ENCODE data around the gene CSF3R. TPM values are rescaled to one million over a fixed set of nuclear protein-coding genes. Genes with fewer than 3 reads are reported as not detected.
"Not testable (repeated sequence)": the region's sequence is repeated elsewhere in the genome, so short reads cannot be mapped to it uniquely, and the experiment has no call there.

CSF3R gene
- total RNA-seq, 2 experiments from 2014 or later, result not detected

- CTCF ChIA-PET, POLR2A ChIA-PET: not testable (repeated sequence)
Measured at GRCh38 chr1:36489258-36490051, 6.7 kb upstream of the CSF3R start.

DNA sequence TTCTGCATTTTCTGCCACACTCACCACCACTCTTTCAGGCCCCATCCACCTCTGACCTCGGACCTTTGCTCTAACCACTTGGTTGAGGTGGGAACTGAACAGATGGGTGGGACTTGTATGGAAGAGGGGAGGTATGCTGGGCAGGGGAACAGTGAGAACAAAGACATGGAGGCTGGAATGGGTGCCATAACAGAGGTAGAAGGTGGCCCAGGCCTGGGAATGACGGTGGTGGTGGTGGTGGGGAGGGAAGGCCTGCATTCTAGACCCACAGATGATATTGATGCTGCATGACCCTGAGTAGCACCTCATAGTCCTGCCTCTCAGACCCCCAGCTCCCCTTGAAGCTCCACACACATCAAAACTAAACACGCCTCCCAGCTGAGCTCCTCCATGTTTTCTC lies 5.2 kb upstream of the CSF3R start:
- POLR2A ChIA-PET, result no interaction called here
- CTCF ChIA-PET, result no interaction called here

- CTCF ChIA-PET, POLR2A ChIA-PET: not testable (repeated sequence)
Measured at GRCh38 chr1:36487336-36487725, 4.6 kb upstream of the CSF3R start.

DNA sequence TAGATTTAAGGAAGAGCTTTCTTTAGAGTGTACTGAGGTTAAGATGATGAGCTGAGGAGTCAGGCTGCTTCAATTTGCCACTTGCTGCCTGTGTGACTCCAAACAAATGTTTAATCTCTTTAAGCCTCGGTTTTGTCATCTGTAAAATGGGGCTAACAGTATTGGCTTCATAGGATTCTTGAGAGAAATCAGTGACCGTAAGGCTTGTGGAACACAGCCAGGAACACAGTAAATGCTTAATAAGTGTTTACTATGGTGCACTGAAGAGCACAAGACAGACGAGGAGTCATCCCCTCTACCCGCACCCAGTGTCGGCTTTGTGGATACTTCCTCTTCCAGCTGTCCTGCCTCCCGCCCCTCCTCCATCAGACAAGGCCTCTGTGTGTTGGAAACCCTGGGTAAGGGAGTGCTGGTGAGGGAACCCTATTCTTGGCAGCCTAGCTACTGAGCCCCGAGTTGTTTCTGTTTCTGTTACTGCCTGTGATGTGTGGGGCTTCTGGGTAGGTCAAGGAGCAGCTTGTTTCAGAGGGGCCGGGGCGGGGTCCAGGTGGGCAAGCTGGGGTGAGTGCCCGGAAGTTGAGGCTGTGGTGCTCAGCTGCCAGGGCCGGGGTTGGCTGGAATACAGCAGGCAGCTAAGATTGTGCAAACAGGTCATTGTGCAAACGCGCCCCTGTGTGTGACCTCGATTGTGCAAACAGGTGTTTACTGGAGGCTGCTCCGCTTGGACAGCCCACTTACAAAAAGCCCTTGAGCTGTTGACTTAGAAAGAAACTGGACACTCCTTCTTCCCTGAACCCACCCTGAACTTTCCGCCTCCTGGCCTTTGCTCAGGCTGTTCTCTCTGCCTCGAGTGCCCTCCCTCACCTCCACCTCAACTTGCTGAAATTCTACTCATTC lies 4.0 kb upstream of the CSF3R start:
- ChIA-PET POLR2A (no interaction called here), CTCF (no interaction called here)

GRCh38 chr1:36486093-36486438 lies 3.4 kb upstream of the CSF3R start:
- ChIA-PET CTCF (no interaction called here), POLR2A (no interaction called here)

DNA sequence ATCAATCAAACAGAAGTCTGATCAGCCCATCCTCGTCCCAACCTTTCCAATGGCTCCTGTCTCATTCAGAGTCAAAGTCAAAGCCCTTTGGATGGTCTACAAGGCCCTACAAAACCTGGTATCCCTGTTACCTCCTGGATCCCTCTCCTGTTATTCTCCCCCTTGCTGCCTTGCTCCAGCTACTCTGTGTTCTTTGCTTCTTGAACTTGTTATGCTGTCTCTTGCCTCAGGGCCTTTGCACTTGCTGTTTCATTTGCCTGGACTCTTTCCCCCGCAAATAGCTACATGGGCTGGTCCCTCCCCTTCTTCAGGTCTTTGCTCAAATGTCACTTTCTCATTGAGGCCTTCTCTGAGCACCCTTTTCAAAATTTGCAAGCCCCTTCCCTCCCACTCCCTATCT lies 1.4 kb upstream of the CSF3R start:
- ChIA-PET CTCF (no interaction called here), POLR2A (no interaction called here)

GRCh38 chr1:36481771-36482723 lies 666 bp downstream of the CSF3R start:
- CTCF ChIA-PET, result no interaction called here
- POLR2A ChIA-PET, result no interaction called here

DNA sequence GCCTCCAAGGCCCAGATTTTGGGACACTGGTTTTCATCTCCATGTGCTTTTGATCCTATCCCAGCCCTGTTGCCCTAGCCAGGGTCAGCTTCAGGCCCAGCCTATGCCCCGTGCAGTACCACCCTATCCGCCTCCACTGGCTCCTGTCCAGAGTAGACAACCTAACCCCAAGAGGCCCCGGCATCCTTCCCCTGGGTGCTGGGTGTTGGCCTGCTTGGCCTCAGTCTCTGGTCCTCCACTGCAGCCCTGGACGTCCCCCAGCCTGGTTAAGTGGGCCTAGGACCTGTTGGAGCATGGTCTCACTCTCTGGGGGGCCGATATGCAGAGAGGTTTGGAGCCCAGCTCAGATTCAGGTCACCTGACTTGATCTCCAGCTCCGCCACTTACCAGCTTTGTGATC lies 1.6 kb downstream of the CSF3R start:
- CTCF ChIA-PET, result no interaction called here
- POLR2A ChIA-PET, result no interaction called here

- ChIA-PET CTCF (no interaction called here), POLR2A (no interaction called here)
Measured at GRCh38 chr1:36480161-36480560, 2.6 kb downstream of the CSF3R start.

DNA sequence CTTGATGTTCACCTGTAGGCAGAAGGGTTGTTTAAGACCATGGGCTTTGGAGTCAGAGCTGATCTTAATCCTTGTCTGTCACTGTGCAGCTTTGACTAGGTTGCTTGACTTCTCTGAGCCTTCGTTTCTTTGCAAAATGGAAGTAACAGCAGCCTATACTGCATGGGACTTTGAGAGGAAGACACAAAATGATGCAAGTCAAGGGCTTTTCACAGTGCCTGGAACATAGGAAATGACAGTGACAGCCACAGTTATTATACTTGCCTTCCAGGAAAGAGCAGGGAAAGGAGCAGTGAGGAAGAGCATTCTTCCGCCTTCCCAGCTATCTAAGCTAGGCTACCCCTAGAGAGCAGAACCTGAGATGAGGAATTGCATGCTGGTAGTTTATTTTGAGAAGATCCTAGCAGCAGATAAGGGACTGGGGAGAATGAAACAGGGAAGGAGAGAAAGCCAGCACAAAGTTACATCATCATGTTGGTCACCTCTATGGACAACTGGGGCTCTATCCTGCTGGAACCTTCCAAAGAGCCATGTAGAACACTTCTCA lies 3.1 kb downstream of the CSF3R start:
- CTCF ChIA-PET, result no interaction called here
- POLR2A ChIA-PET, result no interaction called here

DNA sequence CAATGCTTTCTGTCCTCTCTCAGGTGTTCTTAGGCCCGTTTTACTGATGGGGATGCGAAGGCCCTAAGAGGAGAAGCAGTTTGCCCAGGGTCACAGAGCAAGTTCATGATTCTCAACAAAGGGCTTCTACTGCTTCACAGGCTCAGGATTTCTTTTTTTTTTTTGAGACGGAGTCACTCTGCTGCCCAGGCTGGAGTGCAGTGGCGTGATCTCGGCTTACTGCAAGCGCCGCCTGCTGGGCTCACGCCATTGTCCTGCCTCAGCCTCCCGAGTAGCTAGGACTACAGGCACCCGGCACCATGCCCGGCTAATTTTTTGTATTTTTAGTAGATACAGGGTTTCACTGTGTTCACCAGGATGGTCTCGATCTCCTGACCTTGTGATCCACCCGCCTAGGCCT lies 5.1 kb downstream of the CSF3R start:
- POLR2A ChIA-PET, CTCF ChIA-PET: not testable (repeated sequence)

DNA sequence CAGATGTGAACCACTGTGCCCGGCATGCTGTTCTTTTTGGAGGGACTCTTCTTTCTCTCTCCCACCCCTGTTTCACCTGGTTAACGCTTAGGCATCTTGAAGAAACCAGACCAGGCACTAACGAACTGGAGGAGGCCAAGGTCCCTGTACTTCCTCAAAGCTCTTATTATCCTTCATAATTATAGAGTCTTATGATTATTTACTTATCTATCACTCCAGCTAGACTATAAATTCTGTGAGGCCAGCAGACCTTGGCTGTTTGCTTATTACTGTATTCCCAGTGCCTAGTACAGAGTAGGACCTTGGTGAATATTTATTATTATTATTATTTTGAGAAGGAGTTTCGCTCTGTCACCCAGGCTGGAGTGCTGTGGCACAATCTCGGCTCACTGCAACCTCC lies 5.8 kb downstream of the CSF3R start:
- POLR2A ChIA-PET, result no interaction called here

DNA sequence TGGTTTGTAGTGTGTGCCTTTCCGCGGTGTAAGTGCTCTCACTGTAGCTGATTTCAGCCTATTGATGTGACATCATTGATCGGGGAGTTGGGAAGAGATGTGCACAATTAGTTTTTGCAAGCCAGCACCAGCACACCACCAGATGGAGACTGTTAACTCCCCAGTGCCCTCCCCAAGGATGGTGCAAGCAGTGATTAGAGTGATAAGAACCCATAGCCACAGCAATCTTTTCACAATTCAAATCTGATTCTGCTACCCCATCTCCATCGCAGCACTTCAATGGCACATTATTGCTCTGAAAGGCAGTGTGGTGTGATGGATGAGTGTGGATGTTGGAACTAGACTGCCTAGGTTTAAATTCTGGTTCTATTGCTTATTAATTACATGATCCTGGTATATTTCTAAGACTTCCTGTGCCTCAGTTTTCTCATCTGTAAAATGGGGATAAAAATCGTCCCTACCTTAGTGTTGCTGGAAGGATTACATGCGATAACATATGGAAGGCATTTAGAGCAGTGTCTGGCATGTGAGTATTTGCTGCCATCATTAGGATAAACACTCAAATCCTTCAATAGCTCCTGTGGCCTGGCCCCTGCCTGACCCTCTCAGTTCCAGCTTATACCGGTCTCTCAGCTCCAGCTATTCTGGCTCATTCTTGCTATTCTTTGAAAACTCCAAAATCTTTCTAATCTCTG lies 6.7 kb downstream of the CSF3R start:
- POLR2A ChIA-PET, result no interaction called here
- CTCF ChIA-PET, result no interaction called here

More for the DNA sequence above, 5.8 kb downstream of the CSF3R start:
- CTCF ChIA-PET, result no interaction called here

GRCh38 chr1:36475341-36475740 lies 7.4 kb downstream of the CSF3R start:
- POLR2A ChIA-PET, result no interaction called here
- CTCF ChIA-PET, result no interaction called here

DNA sequence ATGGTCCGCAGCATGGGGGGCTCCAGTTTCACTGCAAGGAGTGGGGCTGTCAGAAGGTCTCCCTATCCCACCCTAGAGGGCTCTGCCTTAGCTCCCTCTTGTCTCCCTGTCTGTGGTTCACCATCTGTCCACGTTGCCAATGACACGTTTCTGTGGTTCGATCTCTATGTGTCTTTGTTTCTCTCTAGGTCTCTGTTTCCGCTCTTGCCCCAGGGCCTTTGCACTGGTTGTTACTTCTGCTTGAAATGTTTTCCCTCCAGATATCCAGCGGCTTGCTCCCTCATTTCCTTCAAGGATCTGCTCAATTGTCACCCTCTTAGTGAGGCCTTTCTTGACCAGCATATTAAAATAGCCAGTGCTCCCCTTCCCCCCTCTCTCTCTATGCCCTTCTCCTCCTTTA lies 10.1 kb downstream of the CSF3R start:
- POLR2A ChIA-PET, result no interaction called here
- CTCF ChIA-PET, result no interaction called here

GRCh38 chr1:36471830-36472641 lies 10.7 kb downstream of the CSF3R start:
- ChIA-PET CTCF (no interaction called here), POLR2A (no interaction called here)

- POLR2A ChIA-PET, result no interaction called here
- CTCF ChIA-PET, result no interaction called here
Measured at GRCh38 chr1:36469163-36469562, 13.6 kb downstream of the CSF3R start.

DNA sequence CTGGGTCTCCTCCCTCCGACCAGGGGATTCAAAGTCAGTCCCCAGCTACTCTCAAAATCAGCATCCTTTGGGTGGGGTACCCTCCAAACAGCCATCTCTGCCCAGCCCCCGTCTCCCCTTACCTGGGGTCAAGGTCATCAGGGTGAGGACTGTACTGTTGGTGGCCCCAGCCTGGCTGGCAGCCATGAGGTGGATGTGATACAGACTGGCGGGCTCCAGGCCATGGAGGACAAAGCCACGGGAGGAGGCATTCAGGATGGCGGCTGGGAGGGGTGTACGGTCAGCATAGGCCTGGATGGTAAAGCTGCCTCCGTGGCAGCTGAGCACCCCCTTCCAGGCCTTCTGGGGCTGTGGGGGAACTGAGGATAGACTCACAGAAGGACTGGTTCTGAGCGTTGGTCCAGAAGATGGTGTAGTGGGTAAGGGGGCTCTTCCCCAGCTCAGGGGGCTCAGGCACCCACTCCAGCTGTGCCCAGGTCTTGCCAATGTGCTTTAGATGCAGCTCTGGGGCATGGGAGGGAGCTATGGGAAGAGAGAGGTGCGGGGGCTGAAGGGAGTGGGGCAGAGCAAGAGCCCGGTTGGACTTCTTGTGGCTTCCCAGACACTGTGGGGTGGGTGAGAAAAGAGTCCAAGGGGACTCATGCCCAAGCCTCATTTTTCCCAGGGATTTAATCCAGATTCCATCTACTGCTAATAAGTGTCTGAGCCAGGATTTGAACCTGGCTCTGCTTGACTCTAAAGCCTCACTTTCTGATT lies 14.8 kb downstream of the CSF3R start:
- CTCF ChIA-PET, result no interaction called here
- POLR2A ChIA-PET, result no interaction called here
